ENCODE results near the gene NKAIN4.

The NKAIN4 gene

GRCh38 chr20:63273635-63274380 lies 19.5 kb upstream of the NKAIN4 start:
- Histone ChIP-seq H3K4me1 (ENCODE audit: control insufficient read depth, insufficient read depth, low read length) (0 out of 2 replicates have a peak, but pooled peaks cover 1% of the 10 kb centered on the region), H3K27me3 (ENCODE audit: control insufficient read depth, insufficient read depth, low read length) (no peaks in the 10 kb centered on the region), H3K9me3 (ENCODE audit: control insufficient read depth, insufficient read depth, low read length) (no peaks in the 10 kb centered on the region), H3K27ac (ENCODE audit: low read length) (no peak overlapping the region), H3K36me3 (ENCODE audit: control insufficient read depth, insufficient read depth, low read length) (peaks cover 19% of the 10 kb centered on the region), H3K4me3 (ENCODE audit: low read length) (peak overlapping the region; percentile 82; the same call in 1 of the 2 replicates)
- DNase-seq (ENCODE audit: low read depth, low spot score) = no peak
- WGBS (ENCODE audit: insufficient coverage, insufficient read length) = no CpG with 5 or more reads among the region's 20 CpGs

- no CpG with 5 or more reads among the region's 37 CpGs for WGBS (ENCODE audit: insufficient coverage, insufficient read length)
- no peak for DNase-seq (ENCODE audit: low read depth, low spot score)
- Histone ChIP-seq H3K9me3 (ENCODE audit: control insufficient read depth, insufficient read depth, low read length) (no peaks in the 10 kb centered on the region), H3K4me3 (ENCODE audit: low read length) (peak overlapping the region; percentile 82), H3K27ac (ENCODE audit: low read length) (no peak overlapping the region), H3K4me1 (ENCODE audit: control insufficient read depth, insufficient read depth, low read length) (0 out of 2 replicates have a peak, but pooled peaks cover 1% of the 10 kb centered on the region), H3K27me3 (ENCODE audit: control insufficient read depth, insufficient read depth, low read length) (no peaks in the 10 kb centered on the region), H3K36me3 (ENCODE audit: control insufficient read depth, insufficient read depth, low read length) (peaks cover 16% of the 10 kb centered on the region)
Observed at GRCh38 chr20:63273059-63273579, 18.9 kb upstream of the NKAIN4 start.

- Histone ChIP-seq H3K4me1 (ENCODE audit: control insufficient read depth, insufficient read depth, low read length) (0 out of 2 replicates have a peak, but pooled peaks cover 1% of the 10 kb centered on the region), H3K27me3 (ENCODE audit: control insufficient read depth, insufficient read depth, low read length) (no peaks in the 10 kb centered on the region), H3K9me3 (ENCODE audit: control insufficient read depth, insufficient read depth, low read length) (no peaks in the 10 kb centered on the region), H3K4me3 (ENCODE audit: low read length) (peak within 1 kb of the TSS; percentile 82), H3K27ac (ENCODE audit: low read length) (no peak within 1 kb of the TSS), H3K36me3 (ENCODE audit: control insufficient read depth, insufficient read depth, low read length) (peaks cover 13% of the 10 kb centered on the region)
- WGBS (ENCODE audit: insufficient coverage, insufficient read length) = no CpG with 5 or more reads among the region's 97 CpGs
- DNase-seq (ENCODE audit: low read depth, low spot score) = peak; percentile 70
Observed at GRCh38 chr20:63272105-63273058, 18.1 kb upstream of the NKAIN4 start, which contains the start of gene ARFGAP1. Gene ARFGAP1 (plus strand): TSS chr20:63272813. CDS start chr20:63275581, 2,768 bp downstream.

GRCh38 chr20:63270606-63271325 lies 16.5 kb upstream of the NKAIN4 start:
- DNase-seq (ENCODE audit: low read depth, low spot score) = no peak
- no peaks in the 10 kb centered on the region for H3K36me3 ChIP-seq (ENCODE audit: control insufficient read depth, insufficient read depth, low read length)
- no CpG with 5 or more reads among the region's 9 CpGs for WGBS (ENCODE audit: insufficient coverage, insufficient read length)
- no peaks in the 10 kb centered on the region for H3K27me3 ChIP-seq (ENCODE audit: control insufficient read depth, insufficient read depth, low read length)
- H3K4me1 ChIP-seq (ENCODE audit: control insufficient read depth, insufficient read depth, low read length) = 0 out of 2 replicates have a peak, but pooled peaks cover 1% of the 10 kb centered on the region
- H3K9me3 ChIP-seq (ENCODE audit: control insufficient read depth, insufficient read depth, low read length) = no peaks in the 10 kb centered on the region
- H3K27ac ChIP-seq (ENCODE audit: low read length) = no peak overlapping the region
- no peak overlapping the region for H3K4me3 ChIP-seq (ENCODE audit: low read length)

GRCh38 chr20:63269724-63270123 lies 15.5 kb upstream of the NKAIN4 start:
- no peak overlapping the region for H3K4me3 ChIP-seq (ENCODE audit: low read length)
- no peak overlapping the region for H3K27ac ChIP-seq (ENCODE audit: low read length)
- no peaks in the 10 kb centered on the region for H3K36me3 ChIP-seq (ENCODE audit: control insufficient read depth, insufficient read depth, low read length)
- DNase-seq (ENCODE audit: low read depth, low spot score) = no peak
- 0 out of 2 replicates have a peak, but pooled peaks cover 1% of the 10 kb centered on the region for H3K4me1 ChIP-seq (ENCODE audit: control insufficient read depth, insufficient read depth, low read length)
- H3K27me3 ChIP-seq (ENCODE audit: control insufficient read depth, insufficient read depth, low read length) = no peaks in the 10 kb centered on the region
- no peaks in the 10 kb centered on the region for H3K9me3 ChIP-seq (ENCODE audit: control insufficient read depth, insufficient read depth, low read length)
- no CpG with 5 or more reads among the region's 9 CpGs for WGBS (ENCODE audit: insufficient coverage, insufficient read length)

- H3K4me3 ChIP-seq (ENCODE audit: low read length) = no peak overlapping the region
- no peaks in the 10 kb centered on the region for H3K9me3 ChIP-seq (ENCODE audit: control insufficient read depth, insufficient read depth, low read length)
- no peaks in the 10 kb centered on the region for H3K27me3 ChIP-seq (ENCODE audit: control insufficient read depth, insufficient read depth, low read length)
- no peaks in the 10 kb centered on the region for H3K36me3 ChIP-seq (ENCODE audit: control insufficient read depth, insufficient read depth, low read length)
- no peaks in the 10 kb centered on the region for H3K4me1 ChIP-seq (ENCODE audit: control insufficient read depth, insufficient read depth, low read length)
- no peak overlapping the region for H3K27ac ChIP-seq (ENCODE audit: low read length)
- DNase-seq (ENCODE audit: low read depth, low spot score) = no peak
- no CpG with 5 or more reads among the region's 18 CpGs for WGBS (ENCODE audit: insufficient coverage, insufficient read length)
Observed at GRCh38 chr20:63268671-63269439, 14.6 kb upstream of the NKAIN4 start.

- Histone ChIP-seq H3K36me3 (ENCODE audit: control insufficient read depth, insufficient read depth, low read length) (no peaks in the 10 kb centered on the region), H3K27ac (ENCODE audit: low read length) (no peak overlapping the region), H3K4me3 (ENCODE audit: low read length) (no peak overlapping the region), H3K4me1 (ENCODE audit: control insufficient read depth, insufficient read depth, low read length) (no peaks in the 10 kb centered on the region), H3K27me3 (ENCODE audit: control insufficient read depth, insufficient read depth, low read length) (no peaks in the 10 kb centered on the region), H3K9me3 (ENCODE audit: control insufficient read depth, insufficient read depth, low read length) (no peaks in the 10 kb centered on the region)
- DNase-seq (ENCODE audit: low read depth, low spot score) = no peak
- no CpG with 5 or more reads among the region's 7 CpGs for WGBS (ENCODE audit: insufficient coverage, insufficient read length)
Observed at GRCh38 chr20:63268256-63268655, 14.0 kb upstream of the NKAIN4 start.

- Histone ChIP-seq H3K27ac (ENCODE audit: low read length) (no peak overlapping the region), H3K9me3 (ENCODE audit: control insufficient read depth, insufficient read depth, low read length) (no peaks in the 10 kb centered on the region), H3K36me3 (ENCODE audit: control insufficient read depth, insufficient read depth, low read length) (no peaks in the 10 kb centered on the region), H3K4me3 (ENCODE audit: low read length) (no peak overlapping the region), H3K4me1 (ENCODE audit: control insufficient read depth, insufficient read depth, low read length) (no peaks in the 10 kb centered on the region; the same call in 1 of the 2 replicates), H3K27me3 (ENCODE audit: control insufficient read depth, insufficient read depth, low read length) (no peaks in the 10 kb centered on the region)
- DNase-seq (ENCODE audit: low read depth, low spot score) = no peak
- no CpG with 5 or more reads among the region's 9 CpGs for WGBS (ENCODE audit: insufficient coverage, insufficient read length)
Observed at GRCh38 chr20:63267691-63268090, 13.4 kb upstream of the NKAIN4 start.

GRCh38 chr20:63265891-63266515 lies 11.7 kb upstream of the NKAIN4 start:
- no peaks in the 10 kb centered on the region; the same call in 1 of the 2 replicates for H3K36me3 ChIP-seq (ENCODE audit: control insufficient read depth, insufficient read depth, low read length)
- no peaks in the 10 kb centered on the region for H3K27me3 ChIP-seq (ENCODE audit: control insufficient read depth, insufficient read depth, low read length)
- no CpG with 5 or more reads among the region's 12 CpGs for WGBS (ENCODE audit: insufficient coverage, insufficient read length)
- no peaks in the 10 kb centered on the region for H3K9me3 ChIP-seq (ENCODE audit: control insufficient read depth, insufficient read depth, low read length)
- no peak for DNase-seq (ENCODE audit: low read depth, low spot score)
- H3K27ac ChIP-seq (ENCODE audit: low read length) = no peak overlapping the region
- no peaks in the 10 kb centered on the region; the same call in 1 of the 2 replicates for H3K4me1 ChIP-seq (ENCODE audit: control insufficient read depth, insufficient read depth, low read length)
- no peak overlapping the region for H3K4me3 ChIP-seq (ENCODE audit: low read length)

Measured in iPS DF 6.9 (cell line).